Nephron (organoid): ENCODE results near the gene WNK2.

Experiments used
- H3K27ac Mint-ChIP-seq, 3 experiments: 2 replicates each; pipeline ENCODE4 v1.8.0; 2020; ENCODE audit warnings: mixed read lengths in 3 of 3, mild to moderate bottlenecking in 2 of 3, moderate library complexity in 1 of 3
- H3K27me3 Mint-ChIP-seq: 2 replicates; pipeline ENCODE4 v1.8.0; 2021; ENCODE audit warnings: low read depth, mild to moderate bottlenecking, moderate library complexity, mixed read lengths
- H3K36me3 Mint-ChIP-seq: 2 replicates; pipeline ENCODE4 v1.8.0; 2020; ENCODE audit warnings: low read depth, mixed read lengths
- H3K4me1 Mint-ChIP-seq: 2 replicates; pipeline ENCODE4 v1.8.0; 2020; ENCODE audit warnings: mixed read lengths
- H3K4me3 Mint-ChIP-seq, 3 experiments: 2 replicates each; pipeline ENCODE4 v1.8.0; 2020; ENCODE audit warnings: mild to moderate bottlenecking in 3 of 3, mixed read lengths in 3 of 3, moderate library complexity in 2 of 3
- H3K9me3 Mint-ChIP-seq: 2 replicates; pipeline ENCODE4 v1.8.0; 2020; ENCODE audit warnings: mixed read lengths
- TF ChIP-seq, protein P1 (sequence below), 3 experiments: fragments of 200-600 bp; sonication (generic); IDR thresholded peaks; one replicate each; pipeline ENCODE4 v1.5.0; 2021; ENCODE audit warnings: antibody characterized with exemption in 3 of 3; ENCODE audit not compliant: unreplicated experiment in 3 of 3

The WNK2 gene

DNA sequence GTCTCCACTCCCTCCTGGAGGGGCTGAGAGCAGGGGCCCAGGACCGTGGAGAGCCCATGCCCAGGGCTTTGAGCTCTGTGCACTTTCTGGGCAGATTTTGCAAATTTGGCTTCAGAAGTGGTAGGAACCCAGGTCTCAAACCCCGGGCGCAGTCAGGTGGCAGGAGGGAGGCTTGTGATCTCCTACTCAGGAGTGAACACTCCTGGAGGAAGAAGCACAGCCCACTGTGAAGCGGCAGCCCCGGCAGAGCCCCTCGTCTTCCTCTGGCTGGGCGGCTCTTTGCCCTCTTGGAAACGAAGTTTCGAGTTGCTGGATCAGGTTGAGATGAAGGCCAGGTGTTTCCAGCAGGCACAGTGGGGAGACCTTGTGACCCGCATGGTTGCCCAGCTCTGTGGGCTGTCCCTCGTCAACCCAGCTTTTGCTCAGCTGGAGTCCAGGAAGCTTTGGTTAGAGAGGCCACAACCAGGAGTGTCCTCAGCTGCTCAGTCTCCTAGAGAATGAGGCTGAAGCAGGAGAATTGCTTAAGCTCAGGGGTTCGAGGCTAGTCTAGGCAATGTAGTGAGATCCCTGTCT, 48.5 kb downstream of the WNK2 start:
- Mint-ChIP-seq H3K4me1 (peaks cover 29% of the 10 kb centered on the region), H3K36me3 (no peaks in the 10 kb centered on the region), H3K9me3 (no peaks in the 10 kb centered on the region), H3K27me3 (no peaks in the 10 kb centered on the region), H3K4me3 (no peak overlapping the region), H3K27ac (peak overlapping the region in 1 of 3 experiments; percentile 43)
- TF ChIP-seq, protein P1, sequence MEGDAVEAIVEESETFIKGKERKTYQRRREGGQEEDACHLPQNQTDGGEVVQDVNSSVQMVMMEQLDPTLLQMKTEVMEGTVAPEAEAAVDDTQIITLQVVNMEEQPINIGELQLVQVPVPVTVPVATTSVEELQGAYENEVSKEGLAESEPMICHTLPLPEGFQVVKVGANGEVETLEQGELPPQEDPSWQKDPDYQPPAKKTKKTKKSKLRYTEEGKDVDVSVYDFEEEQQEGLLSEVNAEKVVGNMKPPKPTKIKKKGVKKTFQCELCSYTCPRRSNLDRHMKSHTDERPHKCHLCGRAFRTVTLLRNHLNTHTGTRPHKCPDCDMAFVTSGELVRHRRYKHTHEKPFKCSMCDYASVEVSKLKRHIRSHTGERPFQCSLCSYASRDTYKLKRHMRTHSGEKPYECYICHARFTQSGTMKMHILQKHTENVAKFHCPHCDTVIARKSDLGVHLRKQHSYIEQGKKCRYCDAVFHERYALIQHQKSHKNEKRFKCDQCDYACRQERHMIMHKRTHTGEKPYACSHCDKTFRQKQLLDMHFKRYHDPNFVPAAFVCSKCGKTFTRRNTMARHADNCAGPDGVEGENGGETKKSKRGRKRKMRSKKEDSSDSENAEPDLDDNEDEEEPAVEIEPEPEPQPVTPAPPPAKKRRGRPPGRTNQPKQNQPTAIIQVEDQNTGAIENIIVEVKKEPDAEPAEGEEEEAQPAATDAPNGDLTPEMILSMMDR (IDR thresholded peaks at IDR 0.05; ENCODE audit: unreplicated experiment in 3 of 3): no peak

DNA sequence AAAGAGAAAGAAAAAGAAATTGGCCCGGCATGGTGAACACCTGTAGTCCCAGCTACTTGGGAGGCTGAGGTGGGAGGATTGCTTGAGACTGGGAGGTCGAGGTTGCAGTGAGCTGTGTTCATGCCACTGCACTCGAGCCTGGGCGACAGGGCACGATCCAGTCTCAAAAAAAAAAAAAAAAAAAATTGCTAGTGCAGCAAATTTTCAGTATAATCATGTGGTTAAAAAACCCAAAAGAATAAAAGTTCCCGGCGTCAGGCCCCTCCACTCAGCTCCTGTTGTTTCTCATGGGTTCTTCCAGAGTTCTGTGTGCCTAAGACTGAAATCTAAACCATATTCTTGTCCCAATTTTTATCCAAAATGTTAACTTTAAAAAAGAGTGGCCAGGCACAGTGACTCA, 49.1 kb downstream of the WNK2 start:
- no peak overlapping the region for H3K4me3 Mint-ChIP-seq
- H3K4me1 Mint-ChIP-seq: peaks cover 30% of the 10 kb centered on the region
- no peaks in the 10 kb centered on the region for H3K36me3 Mint-ChIP-seq
- H3K27ac Mint-ChIP-seq: peak overlapping the region in 1 of 3 experiments; percentile 43
- no peaks in the 10 kb centered on the region for H3K27me3 Mint-ChIP-seq
- no peaks in the 10 kb centered on the region for H3K9me3 Mint-ChIP-seq
- TF ChIP-seq, protein P1 (IDR thresholded peaks at IDR 0.05; ENCODE audit: unreplicated experiment in 3 of 3): no peak

DNA sequence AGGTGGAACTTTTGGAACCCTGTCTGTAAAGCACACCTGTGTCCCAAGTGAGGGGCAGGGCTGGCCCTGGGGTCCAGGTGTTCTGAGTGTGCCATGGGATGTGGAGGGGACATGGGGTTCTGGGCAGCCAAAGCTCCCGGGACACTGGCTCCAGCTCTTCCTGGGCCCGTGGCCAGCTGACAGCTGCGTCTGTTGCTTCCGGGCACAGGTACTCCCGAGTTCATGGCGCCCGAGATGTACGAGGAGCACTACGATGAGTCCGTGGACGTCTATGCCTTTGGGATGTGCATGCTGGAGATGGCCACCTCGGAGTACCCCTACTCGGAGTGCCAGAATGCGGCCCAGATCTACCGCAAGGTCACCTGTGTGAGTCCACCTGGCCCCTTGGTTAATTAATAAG, 50.7 kb downstream of the WNK2 start:
- H3K9me3 Mint-ChIP-seq: no peaks in the 10 kb centered on the region
- TF ChIP-seq, protein P1 (IDR thresholded peaks at IDR 0.05; ENCODE audit: unreplicated experiment in 3 of 3): no peak
- no peaks in the 10 kb centered on the region for H3K27me3 Mint-ChIP-seq
- H3K4me1 Mint-ChIP-seq: peaks cover 30% of the 10 kb centered on the region
- H3K27ac Mint-ChIP-seq: peak overlapping the region in 2 of 3 experiments; percentile 84 to 92
- no peaks in the 10 kb centered on the region for H3K36me3 Mint-ChIP-seq
- no peak overlapping the region for H3K4me3 Mint-ChIP-seq

DNA sequence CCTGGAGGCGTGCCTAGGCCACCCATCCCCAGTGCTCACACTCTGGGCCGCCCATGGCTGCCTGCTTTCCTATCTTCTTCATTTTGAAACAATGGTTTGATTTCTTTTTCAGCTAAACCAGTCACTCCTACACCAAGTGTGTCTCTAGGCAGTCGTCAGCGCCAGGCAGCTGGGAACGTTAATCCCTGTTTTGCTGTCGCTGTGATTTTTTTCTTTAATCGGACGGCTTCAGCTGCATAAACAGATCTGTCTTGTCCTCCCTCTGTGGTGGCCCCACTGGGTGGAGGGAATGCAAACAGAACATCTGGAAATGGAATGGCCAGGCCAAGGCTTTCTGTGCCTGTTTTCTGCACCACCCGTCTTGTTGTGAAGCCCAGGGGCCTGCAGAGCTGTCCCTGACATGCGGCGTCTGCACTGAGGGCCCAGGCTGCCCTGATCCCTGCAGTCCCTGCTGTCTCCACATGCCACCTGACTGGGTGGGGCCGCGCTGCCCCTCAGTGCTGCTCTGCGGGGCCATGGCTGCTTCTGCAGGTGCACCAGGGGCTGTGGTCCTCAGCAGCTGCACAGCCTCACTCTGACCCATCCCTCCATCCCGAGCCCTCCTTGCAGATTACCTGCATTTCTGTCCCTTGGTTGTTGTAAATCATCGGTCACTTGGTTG, 51.5 kb downstream of the WNK2 start:
- Mint-ChIP-seq H3K36me3 (no peaks in the 10 kb centered on the region), H3K4me1 (peaks cover 30% of the 10 kb centered on the region), H3K27me3 (no peaks in the 10 kb centered on the region), H3K4me3 (peak overlapping the region in 2 of 3 experiments; percentile 17 to 35), H3K9me3 (no peaks in the 10 kb centered on the region), H3K27ac (peak overlapping the region; percentile 84 to 92 (median 87))
- TF ChIP-seq, protein P1 (IDR thresholded peaks at IDR 0.05; ENCODE audit: unreplicated experiment in 3 of 3): no peak

DNA sequence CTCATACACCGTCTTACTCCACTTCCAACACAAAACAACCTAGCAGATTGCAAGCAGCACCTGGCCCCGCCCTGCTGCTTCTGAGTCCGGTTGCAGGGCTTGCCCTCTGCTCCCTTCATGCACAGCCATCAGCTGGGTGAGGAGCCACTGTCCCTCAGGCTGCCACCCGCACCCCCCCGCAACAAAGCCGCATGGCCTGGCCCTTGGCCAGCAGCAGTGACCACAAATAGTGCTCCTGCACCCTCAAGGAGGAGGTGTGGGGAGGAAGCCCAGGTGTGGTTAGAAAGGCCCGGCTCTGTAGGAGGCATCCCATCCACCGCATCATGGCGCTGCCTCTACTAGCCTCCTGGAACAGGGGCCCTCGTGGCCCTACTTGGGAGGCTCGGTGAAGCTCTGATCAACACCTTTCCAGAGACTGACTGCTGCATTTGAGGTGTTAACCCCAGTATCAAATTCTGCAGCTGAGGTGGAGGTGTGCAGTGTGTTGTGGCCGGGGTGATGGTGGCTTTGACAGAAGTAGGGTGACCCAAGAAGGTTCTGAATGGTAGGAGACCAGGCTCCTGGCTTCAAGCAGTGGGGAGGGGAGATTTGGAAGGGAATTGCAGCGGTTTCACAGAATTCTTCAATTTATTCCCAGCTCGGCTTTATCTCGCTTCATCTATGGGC, 52.7 kb downstream of the WNK2 start:
- peaks cover 36% of the 10 kb centered on the region for H3K4me1 Mint-ChIP-seq
- TF ChIP-seq, protein P1 (IDR thresholded peaks at IDR 0.05; ENCODE audit: unreplicated experiment in 3 of 3): no peak
- H3K4me3 Mint-ChIP-seq: no peak overlapping the region
- no peaks in the 10 kb centered on the region for H3K36me3 Mint-ChIP-seq
- H3K27me3 Mint-ChIP-seq: no peaks in the 10 kb centered on the region
- no peaks in the 10 kb centered on the region for H3K9me3 Mint-ChIP-seq
- peak overlapping the region; percentile 15 to 84 (median 37) for H3K27ac Mint-ChIP-seq
